ENCODE measurements around the gene NRP2.

DNA sequence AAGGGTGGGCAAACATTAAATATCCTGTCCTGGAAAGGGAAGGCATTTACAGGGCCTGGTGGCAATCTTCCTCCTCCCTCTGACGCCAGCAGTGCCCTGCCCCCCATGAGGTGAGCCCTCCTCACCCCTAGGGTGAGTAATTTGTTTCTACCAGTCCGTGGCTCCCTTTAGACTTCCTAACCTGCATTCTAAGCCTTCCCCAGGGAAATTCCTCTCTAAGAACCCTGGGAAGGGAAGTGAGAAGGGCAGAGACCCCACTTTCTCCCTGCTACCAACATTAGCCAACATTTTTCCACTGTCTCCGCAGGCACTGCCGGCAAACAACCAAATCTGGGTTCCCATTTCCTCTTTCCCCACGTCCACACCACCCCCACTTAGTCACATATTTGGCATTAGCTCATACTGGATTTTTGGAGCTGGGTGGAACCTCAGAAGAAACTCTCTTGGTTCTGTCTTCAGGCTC is 69.3 kb downstream of the NRP2 start:
- TF ChIP-seq, protein P1, sequence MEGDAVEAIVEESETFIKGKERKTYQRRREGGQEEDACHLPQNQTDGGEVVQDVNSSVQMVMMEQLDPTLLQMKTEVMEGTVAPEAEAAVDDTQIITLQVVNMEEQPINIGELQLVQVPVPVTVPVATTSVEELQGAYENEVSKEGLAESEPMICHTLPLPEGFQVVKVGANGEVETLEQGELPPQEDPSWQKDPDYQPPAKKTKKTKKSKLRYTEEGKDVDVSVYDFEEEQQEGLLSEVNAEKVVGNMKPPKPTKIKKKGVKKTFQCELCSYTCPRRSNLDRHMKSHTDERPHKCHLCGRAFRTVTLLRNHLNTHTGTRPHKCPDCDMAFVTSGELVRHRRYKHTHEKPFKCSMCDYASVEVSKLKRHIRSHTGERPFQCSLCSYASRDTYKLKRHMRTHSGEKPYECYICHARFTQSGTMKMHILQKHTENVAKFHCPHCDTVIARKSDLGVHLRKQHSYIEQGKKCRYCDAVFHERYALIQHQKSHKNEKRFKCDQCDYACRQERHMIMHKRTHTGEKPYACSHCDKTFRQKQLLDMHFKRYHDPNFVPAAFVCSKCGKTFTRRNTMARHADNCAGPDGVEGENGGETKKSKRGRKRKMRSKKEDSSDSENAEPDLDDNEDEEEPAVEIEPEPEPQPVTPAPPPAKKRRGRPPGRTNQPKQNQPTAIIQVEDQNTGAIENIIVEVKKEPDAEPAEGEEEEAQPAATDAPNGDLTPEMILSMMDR (IDR thresholded peaks at IDR 0.05), result no peak
- TF ChIP-seq EP300 (IDR thresholded peaks at IDR 0.05) (no peak), POLR2A (IDR thresholded peaks at IDR 0.05) (no peak)

Data from upper lobe of left lung (tissue), 4 donors.